NCI-H2171 (cell line): ENCODE results near the gene CLSTN2.

Source experiments
- DNase-seq: peaks from one replicate; lab custom pipeline; 2025; lab: John Stamatoyannopoulos, UW

CLSTN2 gene

GRCh38 chr3:140546649-140547048 is 611.7 kb downstream of the CLSTN2 start:
- DNase-seq = no peak

GRCh38 chr3:140552403-140552802 is 617.4 kb downstream of the CLSTN2 start:
- no peak for DNase-seq

GRCh38 chr3:140552898-140553297 is 617.9 kb downstream of the CLSTN2 start:
- no peak for DNase-seq

- DNase-seq = no peak
Measured at GRCh38 chr3:140553591-140553990, 618.6 kb downstream of the CLSTN2 start.

GRCh38 chr3:140555666-140556065 is 620.7 kb downstream of the CLSTN2 start:
- no peak for DNase-seq

GRCh38 chr3:140557476-140557875 is 622.5 kb downstream of the CLSTN2 start:
- no peak for DNase-seq

GRCh38 chr3:140559546-140559945 is 624.6 kb downstream of the CLSTN2 start:
- DNase-seq = no peak

- DNase-seq = no peak
Measured at GRCh38 chr3:140563206-140563760, 628.3 kb downstream of the CLSTN2 start.

GRCh38 chr3:140568131-140568530 is 633.1 kb downstream of the CLSTN2 start:
- no peak for DNase-seq

GRCh38 chr3:140568842-140569520 is 634.0 kb downstream of the CLSTN2 start:
- DNase-seq = no peak

GRCh38 chr3:140570602-140571001 is 635.6 kb downstream of the CLSTN2 start:
- no peak for DNase-seq

GRCh38 chr3:140571836-140572235 is 636.9 kb downstream of the CLSTN2 start:
- DNase-seq = no peak

GRCh38 chr3:140572334-140572733 is 637.3 kb downstream of the CLSTN2 start:
- no peak for DNase-seq

GRCh38 chr3:140573011-140573410 is 638.0 kb downstream of the CLSTN2 start:
- DNase-seq = no peak

GRCh38 chr3:140574375-140574774 is 639.4 kb downstream of the CLSTN2 start:
- no peak for DNase-seq

GRCh38 chr3:140576449-140576848 is 641.5 kb downstream of the CLSTN2 start:
- no peak for DNase-seq

GRCh38 chr3:140577911-140578310 is 642.9 kb downstream of the CLSTN2 start:
- no peak for DNase-seq

GRCh38 chr3:140579260-140579659 is 644.3 kb downstream of the CLSTN2 start:
- DNase-seq = no peak

GRCh38 chr3:140580746-140581145 is 645.8 kb downstream of the CLSTN2 start:
- DNase-seq = no peak

GRCh38 chr3:140584549-140584948 is 649.6 kb downstream of the CLSTN2 start:
- DNase-seq = no peak

GRCh38 chr3:140585828-140586227 is 650.8 kb downstream of the CLSTN2 start:
- DNase-seq = no peak

GRCh38 chr3:140586311-140586710 is 651.3 kb downstream of the CLSTN2 start:
- no peak for DNase-seq

GRCh38 chr3:140588558-140588957 is 653.6 kb downstream of the CLSTN2 start:
- DNase-seq = no peak

GRCh38 chr3:140593766-140594165 is 658.8 kb downstream of the CLSTN2 start:
- no peak for DNase-seq
